IMR-90 (cell line): Measurements from ENCODE around the gene HDAC7. TPM values are rescaled to one million over a fixed set of nuclear protein-coding genes. Genes with fewer than 3 reads are reported as not detected.

ENCODE experiments used
- ATAC-seq: fragments of 200-7000 bp; cut with Tn5 transposase; 2 replicates; pipeline ENCODE4 v1.9.1; 2020; ENCODE audit warnings: low read depth, mild to moderate bottlenecking, moderate library complexity
- BruUV-seq: library from RNA; stranded (reverse); fragments of 400-500 nt; replicated peaks from 2 replicates; lab custom pipeline; 2021; lab: Mats Ljungman, UMichigan
- CTCF ChIA-PET: fragments of 300-600 bp; formaldehyde crosslinking; extraction: SDS; loops from one replicate; lab custom pipeline; 2021; ENCODE audit warnings: antibody characterized with exemption; lab: Yijun Ruan, JAX
- POLR2A ChIA-PET: fragments of 300-600 bp; sonication (Branson Sonifier 250); formaldehyde crosslinking; loops from one replicate; lab custom pipeline; 2022; ENCODE audit warnings: antibody characterized with exemption; ENCODE audit not compliant: unreplicated experiment; lab: Charles Lee
- DNase-seq: peaks from one replicate; pipeline ENCODE4 v3.0.0; 2013
- H2AFZ ChIP-seq: replicated peaks from 2 replicates; pipeline ENCODE3; 2013; ENCODE audit warnings: low read length, mild to moderate bottlenecking; ENCODE audit not compliant: poor library complexity
- H2AK5ac ChIP-seq: 2 replicates; pipeline ENCODE4 v1.6.1; 2013; ENCODE audit warnings: low read depth, low read length, inconsistent platforms
- H2AK9ac ChIP-seq: replicated peaks from 2 replicates; pipeline ENCODE3; 2013; ENCODE audit warnings: mild to moderate bottlenecking, low read depth, low read length, moderate library complexity; ENCODE audit not compliant: poor library complexity
- H2BK120ac ChIP-seq: 2 replicates; pipeline ENCODE4 v1.6.1; 2013; ENCODE audit warnings: low read depth, low read length, inconsistent platforms
- H2BK15ac ChIP-seq: 3 replicates; pipeline ENCODE4 v1.6.1; 2013; ENCODE audit warnings: low read depth, low read length, inconsistent platforms
- H2BK20ac ChIP-seq: 2 replicates; pipeline ENCODE4 v1.6.1; 2013; ENCODE audit warnings: low read depth, mild to moderate bottlenecking, inconsistent platforms, low read length, moderate library complexity
- H2BK5ac ChIP-seq: 2 replicates; pipeline ENCODE4 v1.6.1; 2013; ENCODE audit warnings: mild to moderate bottlenecking, low read depth, low read length, inconsistent platforms; ENCODE audit not compliant: poor library complexity, severe bottlenecking
- H3K14ac ChIP-seq: replicated peaks from 2 replicates; pipeline ENCODE4 v1.6.1; 2013; ENCODE audit warnings: low read depth, low read length, inconsistent platforms
- H3K18ac ChIP-seq: 2 replicates; pipeline ENCODE4 v1.6.1; 2013; ENCODE audit warnings: low read depth, low read length, control low read depth
- H3K23ac ChIP-seq: 2 replicates; pipeline ENCODE4 v1.6.1; 2013; ENCODE audit warnings: low read depth, low read length, inconsistent platforms
- H3K27ac ChIP-seq: 2 replicates; pipeline ENCODE4 v1.5.1; 2013; ENCODE audit warnings: mild to moderate bottlenecking, control low read depth, low read length; ENCODE audit not compliant: insufficient read depth
- H3K27me3 ChIP-seq: 2 replicates; pipeline ENCODE4 v1.6.1; 2013; ENCODE audit warnings: low read length; ENCODE audit not compliant: control insufficient read depth, insufficient read depth
- H3K36me3 ChIP-seq: 2 replicates; pipeline ENCODE4 v1.6.1; 2013; ENCODE audit warnings: low read length, mixed read lengths; ENCODE audit not compliant: control insufficient read depth, insufficient read depth
- H3K4ac ChIP-seq: 2 replicates; pipeline ENCODE4 v1.6.1; 2013; ENCODE audit warnings: low read depth, low read length, inconsistent platforms
- H3K4me1 ChIP-seq: 2 replicates; pipeline ENCODE4 v1.6.1; 2013; ENCODE audit warnings: low read length, mixed read lengths; ENCODE audit not compliant: control insufficient read depth, insufficient read depth
- H3K4me2 ChIP-seq: 2 replicates; pipeline ENCODE4 v1.6.1; 2013; ENCODE audit warnings: low read depth, mild to moderate bottlenecking, control low read depth, low read length, moderate library complexity
- H3K4me3 ChIP-seq: 2 replicates; pipeline ENCODE4 v1.5.1; 2013; ENCODE audit warnings: low read depth, mild to moderate bottlenecking, control low read depth, low read length, moderate library complexity; ENCODE audit not compliant: insufficient read depth
- H3K56ac ChIP-seq: 2 replicates; pipeline ENCODE4 v1.6.1; 2013; ENCODE audit warnings: low read length, inconsistent platforms; ENCODE audit not compliant: insufficient read depth; ENCODE audit errors: extremely low read depth
- H3K79me1 ChIP-seq, 2 experiments: 2 replicates each; pipeline ENCODE4 v1.6.1; 2013; ENCODE audit warnings: low read length in 2 of 2, inconsistent platforms in 1 of 2, low read depth in 1 of 2
- H3K9ac ChIP-seq: 2 replicates; pipeline ENCODE4 v1.6.1; 2013; ENCODE audit warnings: low read depth, low read length, control low read depth
- H3K9me1 ChIP-seq: 2 replicates; pipeline ENCODE4 v1.6.1; 2013; ENCODE audit warnings: low read length, inconsistent platforms; ENCODE audit not compliant: insufficient read depth
- H3K9me3 ChIP-seq: 2 replicates; pipeline ENCODE4 v1.6.1; 2013; ENCODE audit warnings: low read length; ENCODE audit not compliant: control insufficient read depth, insufficient read depth
- H4K20me1 ChIP-seq: 2 replicates; pipeline ENCODE4 v1.6.1; 2013; ENCODE audit warnings: low read length, inconsistent platforms; ENCODE audit not compliant: insufficient read depth
- H4K5ac ChIP-seq: 2 replicates; pipeline ENCODE4 v1.6.1; 2013; ENCODE audit warnings: mild to moderate bottlenecking, low read depth, low read length, control low read depth
- H4K8ac ChIP-seq, 2 experiments: 2 replicates each; pipeline ENCODE4 v1.6.1; 2013; ENCODE audit warnings: low read depth in 2 of 2, low read length in 2 of 2, control low read depth in 1 of 2, inconsistent platforms in 1 of 2
- H4K91ac ChIP-seq: 2 replicates; pipeline ENCODE4 v1.6.1; 2013; ENCODE audit warnings: low read depth, low read length, inconsistent platforms; ENCODE audit not compliant: insufficient read depth
- BHLHE40 ChIP-seq: fragments of 150-350 bp; IDR thresholded peaks from 2 replicates; pipeline ENCODE4 v1.6.1; 2016; ENCODE audit warnings: mild to moderate bottlenecking, low read depth, low read length
- CHD1 ChIP-seq: IDR thresholded peaks from 2 replicates; pipeline ENCODE4 v1.6.1; 2012; ENCODE audit warnings: low read depth, low read length, improper control_type of control experiment
- FOS ChIP-seq: fragments of 150-350 bp; IDR thresholded peaks from 2 replicates; pipeline ENCODE4 v1.6.1; 2016; ENCODE audit warnings: low read depth, low read length
- MAFK ChIP-seq: IDR thresholded peaks from 2 replicates; pipeline ENCODE4 v1.6.1; 2012; ENCODE audit warnings: low read depth, low read length, improper control_type of control experiment
- MAZ ChIP-seq: IDR thresholded peaks from 2 replicates; pipeline ENCODE4 v1.6.1; 2012; ENCODE audit warnings: low read depth, mild to moderate bottlenecking, low read length, improper control_type of control experiment, moderate library complexity, borderline replicate concordance
- NFE2L2 ChIP-seq: fragments of 150-350 bp; IDR thresholded peaks from 2 replicates; pipeline ENCODE4 v1.6.1; 2016; ENCODE audit warnings: low read depth, mild to moderate bottlenecking, low read length
- RAD21 ChIP-seq: IDR thresholded peaks from 2 replicates; pipeline ENCODE4 v1.6.1; 2012; ENCODE audit warnings: low read length, improper control_type of control experiment
- RCOR1 ChIP-seq: IDR thresholded peaks from 2 replicates; pipeline ENCODE4 v1.6.1; 2012; ENCODE audit warnings: mild to moderate bottlenecking, low read length, improper control_type of control experiment; ENCODE audit not compliant: insufficient replicate concordance
- RFX5 ChIP-seq: IDR thresholded peaks from 2 replicates; pipeline ENCODE4 v1.8.0; 2012; ENCODE audit warnings: low read depth, mild to moderate bottlenecking, low read length, moderate library complexity
- SMC3 ChIP-seq: fragments of 150-350 bp; IDR thresholded peaks from 2 replicates; pipeline ENCODE4 v1.6.1; 2016; ENCODE audit warnings: low read depth, mild to moderate bottlenecking, antibody characterized with exemption, low read length, moderate library complexity
- WGBS, 2 experiments: methylation state at CpG; one replicate each; pipeline versions ENCODE4 v1.1.5 to v1.1.7; 2013; ENCODE audit warnings: missing lambda C conversion rate in 2 of 2; ENCODE audit not compliant: insufficient read length in 1 of 2; ENCODE audit errors: extremely low coverage in 2 of 2; 5-methylcytosine and 5-hydroxymethylcytosine counted together
- dilution Hi-C: fragments of 300-500 bp; cut with HindIII; formaldehyde crosslinking; loops from one replicate; pipeline ENCODE4 v1.14.3; 2018; ENCODE audit warnings: low sequenced_read_pairs; ENCODE audit not compliant: unreplicated experiment
- in situ Hi-C: fragments of 300-500 bp; cut with MboI; formaldehyde crosslinking; loops from 3 replicates; pipeline ENCODE4 v1.14.3; 2019; ENCODE audit warnings: low sequenced_read_pairs, inconsistent platforms, mixed read lengths
- intact Hi-C: fragments of 100-400 bp; cut with micrococcal nuclease; formaldehyde crosslinking; loops from 2 replicates; pipeline ENCODE4 v1.10.0; 2022
- polyA plus RNA-seq, 3 experiments: library from polyadenylated mRNA; depleted of rRNA; stranded (reverse); fragments of >200 nt; gene quantifications; 2 replicates each; pipeline ENCODE4 v1.2.3, GENCODE V29; 2012; ENCODE audit warnings: low replicate concordance in 1 of 3
- total RNA-seq: library from RNA; depleted of rRNA; stranded (reverse); fragments of >200 nt; gene quantifications from 2 replicates; pipeline ENCODE4 v1.2.3, GENCODE V29; 2012
- TF ChIP-seq, protein P1 (sequence below): conservative IDR thresholded peaks from 2 replicates; pipeline ENCODE4 v1.5.1; 2012; ENCODE audit warnings: mild to moderate bottlenecking, low read depth, low read length, improper control_type of control experiment
- TF ChIP-seq, protein P2 (sequence below): fragments of 150-350 bp; IDR thresholded peaks from 2 replicates; pipeline ENCODE4 v1.6.1; 2016; ENCODE audit warnings: low read depth, mild to moderate bottlenecking, low read length, moderate library complexity, borderline replicate concordance

Gene HDAC7
- total and polyA plus RNA-seq, 2 of the 4 experiments (the other 2 are of a cell fraction) = 10.4 to 64.7 TPM

GRCh38 chr12:47787596-47788319 lies 31.9 kb downstream of the HDAC7 start:
- Histone ChIP-seq H3K4me2 (no peak overlapping the region), H2BK120ac (no peak overlapping the region), H2AFZ (no peak overlapping the region), H3K9me3 (no peaks in the 10 kb centered on the region), H3K27me3 (no peaks in the 10 kb centered on the region), H3K18ac (no peak overlapping the region), H2BK5ac (no peak overlapping the region), H3K36me3 (peaks cover 88% of the 10 kb centered on the region), H3K9ac (no peak overlapping the region), H3K79me1 (peaks cover 0 to 25% of the 10 kb centered on the region in 2 experiments), H3K23ac (no peak overlapping the region), H3K9me1 (no peaks in the 10 kb centered on the region), H2BK15ac (no peak overlapping the region), H4K5ac (no peak overlapping the region), H4K8ac (no peak overlapping the region), H3K14ac (no peak overlapping the region), H3K4me1 (no peaks in the 10 kb centered on the region), H3K27ac (no peak overlapping the region), H3K56ac (no peak overlapping the region), H2AK9ac (no peak overlapping the region), H3K4ac (no peak overlapping the region), H4K20me1 (peaks cover 10% of the 10 kb centered on the region; the same call in 1 of the 2 replicates), H3K4me3 (no peak overlapping the region), H2AK5ac (no peak overlapping the region), H4K91ac (no peak overlapping the region), H2BK20ac (no peak overlapping the region)
- in situ Hi-C loops (loop anchor here (5.0 kb wide), 1 partner anchor 40 kb away; no protein-coding TSS in a partner anchor), dilution Hi-C loops (loop anchor here (10.0 kb wide), 1 partner anchor 57 kb away; no protein-coding TSS in a partner anchor), intact Hi-C loops (no loop called here)
- POLR2A ChIA-PET = no interaction called here
- ATAC-seq (no peak), DNase-seq (no peak)
- no peak for TF ChIP-seq SMC3
- no peak for TF ChIP-seq RFX5
- TF ChIP-seq RAD21 = no peak
- no peak for TF ChIP-seq MAZ
- no peak for TF ChIP-seq RCOR1
- TF ChIP-seq CHD1 = no peak
- TF ChIP-seq BHLHE40 = no peak
- TF ChIP-seq NFE2L2 = no peak
- TF ChIP-seq, protein P1, sequence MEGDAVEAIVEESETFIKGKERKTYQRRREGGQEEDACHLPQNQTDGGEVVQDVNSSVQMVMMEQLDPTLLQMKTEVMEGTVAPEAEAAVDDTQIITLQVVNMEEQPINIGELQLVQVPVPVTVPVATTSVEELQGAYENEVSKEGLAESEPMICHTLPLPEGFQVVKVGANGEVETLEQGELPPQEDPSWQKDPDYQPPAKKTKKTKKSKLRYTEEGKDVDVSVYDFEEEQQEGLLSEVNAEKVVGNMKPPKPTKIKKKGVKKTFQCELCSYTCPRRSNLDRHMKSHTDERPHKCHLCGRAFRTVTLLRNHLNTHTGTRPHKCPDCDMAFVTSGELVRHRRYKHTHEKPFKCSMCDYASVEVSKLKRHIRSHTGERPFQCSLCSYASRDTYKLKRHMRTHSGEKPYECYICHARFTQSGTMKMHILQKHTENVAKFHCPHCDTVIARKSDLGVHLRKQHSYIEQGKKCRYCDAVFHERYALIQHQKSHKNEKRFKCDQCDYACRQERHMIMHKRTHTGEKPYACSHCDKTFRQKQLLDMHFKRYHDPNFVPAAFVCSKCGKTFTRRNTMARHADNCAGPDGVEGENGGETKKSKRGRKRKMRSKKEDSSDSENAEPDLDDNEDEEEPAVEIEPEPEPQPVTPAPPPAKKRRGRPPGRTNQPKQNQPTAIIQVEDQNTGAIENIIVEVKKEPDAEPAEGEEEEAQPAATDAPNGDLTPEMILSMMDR = no peak
- TF ChIP-seq MAFK = no peak
- TF ChIP-seq, protein P2, sequence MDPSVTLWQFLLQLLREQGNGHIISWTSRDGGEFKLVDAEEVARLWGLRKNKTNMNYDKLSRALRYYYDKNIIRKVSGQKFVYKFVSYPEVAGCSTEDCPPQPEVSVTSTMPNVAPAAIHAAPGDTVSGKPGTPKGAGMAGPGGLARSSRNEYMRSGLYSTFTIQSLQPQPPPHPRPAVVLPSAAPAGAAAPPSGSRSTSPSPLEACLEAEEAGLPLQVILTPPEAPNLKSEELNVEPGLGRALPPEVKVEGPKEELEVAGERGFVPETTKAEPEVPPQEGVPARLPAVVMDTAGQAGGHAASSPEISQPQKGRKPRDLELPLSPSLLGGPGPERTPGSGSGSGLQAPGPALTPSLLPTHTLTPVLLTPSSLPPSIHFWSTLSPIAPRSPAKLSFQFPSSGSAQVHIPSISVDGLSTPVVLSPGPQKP = no peak
- no peak for TF ChIP-seq FOS
- CTCF ChIA-PET = no interaction called here
- no TSS peak for BruUV-seq
- 89% methylated on average over 3 of the region's 14 CpGs; no CpG with 5 or more reads in 1 of the 2 experiments for whole genome bisulfite sequencing, 2 experiments
